Left lung (tissue), 10 donors: ENCODE measurements around the gene DNAH1. TPM values are rescaled to one million over a fixed set of nuclear protein-coding genes. Genes with fewer than 3 reads are reported as not detected.
A peak's percentile ranks its signal among the peaks of the same experiment; 100 is the strongest.
"Not testable (repeated sequence)": the region's sequence is repeated elsewhere in the genome, so short reads cannot be mapped to it uniquely, and the experiment has no call there.

Experiments
- ATAC-seq: fragments of 200-7000 bp; cut with Tn5 transposase; one replicate; pipeline ENCODE4 v1.9.1; 2020; ENCODE audit warnings: moderate library complexity
- DNase-seq, 4 donors: peaks; one replicate each; pipeline ENCODE4 v3.0.0-alpha.2; 2013 to 2020
- H3K27ac ChIP-seq, 2 donors: fragments of 200-600 bp; sonication (generic) in 1 of 2; one replicate each; pipeline versions ENCODE4 v1.5.0 to v1.8.0; 2020 to 2021
- H3K27me3 ChIP-seq, 2 donors: fragments of 200-600 bp; sonication (generic) in 1 of 2; one replicate each; pipeline versions ENCODE4 v1.5.0 to v1.8.0; 2020 to 2021
- H3K36me3 ChIP-seq, 2 donors: fragments of 200-600 bp; sonication (generic) in 1 of 2; one replicate each; pipeline versions ENCODE4 v1.5.0 to v1.8.0; 2020 to 2021
- H3K4me1 ChIP-seq, 2 donors: fragments of 200-600 bp; one replicate each; pipeline ENCODE4 v1.8.0; 2021
- H3K4me3 ChIP-seq, 2 donors: fragments of 200-600 bp; sonication (generic) in 1 of 2; one replicate each; pipeline versions ENCODE4 v1.5.0 to v1.8.0; 2020 to 2021; ENCODE audit warnings: mild to moderate bottlenecking in 1 of 2
- H3K9me3 ChIP-seq, 2 donors: fragments of 200-600 bp; sonication (generic) in 1 of 2; one replicate each; pipeline versions ENCODE4 v1.5.0 to v1.8.0; 2020 to 2021
- CTCF ChIP-seq, 2 donors: fragments of 200-600 bp; sonication (generic) in 1 of 2; IDR thresholded peaks; one replicate each; pipeline versions ENCODE4 v1.5.0 to v1.8.0; 2021; ENCODE audit warnings: antibody characterized with exemption in 2 of 2
- intact Hi-C, 2 donors: fragments of 100-400 bp; cut with DNase I; formaldehyde crosslinking; loops; one replicate each; pipeline versions ENCODE4 v1.11.2 to v1.14.2; 2022
- polyA plus RNA-seq, 6 donors: library from polyadenylated mRNA; unstranded; fragments of 120-200 nt; gene quantifications; one replicate each; pipeline ENCODE4 v1.2.1, GENCODE V29; 2013; ENCODE audit not compliant: insufficient read length in 6 of 6
- total RNA-seq, 2 donors: library from RNA; stranded (reverse); fragmentation: NEBNext Ultra II Directional; extraction: Animal tissue kit (Norgen Biotek cat#: 25700); gene quantifications; one replicate each; pipeline ENCODE4 v1.2.1, GENCODE V29; 2021
- donor health status: DM: no; HTN: yes; CAD: no.
- donor health status: DM: no; HTN: no; CAD: no.

The DNAH1 gene
- total and polyA plus RNA-seq, 8 donors: 6.5 to 14.0 (median 9.9) TPM

GRCh38 chr3:52272831-52273230 lies 43.3 kb upstream of the DNAH1 start:
- ATAC-seq: peak; percentile 12
- TF ChIP-seq CTCF (IDR thresholded peaks at IDR 0.05): no peak
- H3K36me3 ChIP-seq: peaks cover 0 to 55% of the 10 kb centered on the region in 2 donors
- intact Hi-C loops: no loop called here
- no peaks in the 10 kb centered on the region for H3K27me3 ChIP-seq
- peak in 1 of 4 donors; percentile 20 for DNase-seq
- H3K27ac ChIP-seq: peak overlapping the region in 1 of 2 donors; percentile 84
- peaks cover 55 to 95% of the 10 kb centered on the region in 2 donors for H3K4me1 ChIP-seq
- no peak overlapping the region for H3K4me3 ChIP-seq
- no peaks in the 10 kb centered on the region for H3K9me3 ChIP-seq

GRCh38 chr3:52274781-52275180 lies 41.3 kb upstream of the DNAH1 start:
- H3K9me3 ChIP-seq, H3K27me3 ChIP-seq, ATAC-seq, intact Hi-C loops: not testable (repeated sequence)
- Histone ChIP-seq H3K4me1 (peaks cover 45 to 86% of the 10 kb centered on the region in 2 donors), H3K4me3 (peak overlapping the region in 1 of 2 donors; percentile 83), H3K27ac (peak overlapping the region in 1 of 2 donors; percentile 15), H3K36me3 (peaks cover 0 to 37% of the 10 kb centered on the region in 2 donors)
- peak in 1 of 4 donors; percentile 20 for DNase-seq

- Histone ChIP-seq H3K27me3 (no peaks in the 10 kb centered on the region), H3K4me3 (peak overlapping the region; percentile 56 to 83), H3K9me3 (no peaks in the 10 kb centered on the region), H3K4me1 (peaks cover 22 to 76% of the 10 kb centered on the region in 2 donors), H3K36me3 (peaks cover 0 to 34% of the 10 kb centered on the region in 2 donors), H3K27ac (peak overlapping the region; percentile 95 to 96)
- peak in 3 of 4 donors; percentile 81 to 90 (median 86) for DNase-seq
- TF ChIP-seq CTCF (IDR thresholded peaks at IDR 0.05): no peak
- intact Hi-C loops: no loop called here
- ATAC-seq: peak; percentile 58
Measured at GRCh38 chr3:52277071-52277964, 38.8 kb upstream of the DNAH1 start.

GRCh38 chr3:52277972-52278509 lies 38.1 kb upstream of the DNAH1 start:
- Histone ChIP-seq H3K27me3 (no peaks in the 10 kb centered on the region), H3K4me1 (peaks cover 17 to 71% of the 10 kb centered on the region in 2 donors), H3K4me3 (peak overlapping the region; percentile 56 to 83), H3K36me3 (peaks cover 0 to 27% of the 10 kb centered on the region in 2 donors), H3K27ac (peak overlapping the region; percentile 95 to 96), H3K9me3 (no peaks in the 10 kb centered on the region)
- DNase-seq: peak in 2 of 4 donors; percentile 58 to 93
- ATAC-seq: peak; percentile 79
- intact Hi-C loops: no loop called here
- peak in 1 of 2 donors; percentile 27 for TF ChIP-seq CTCF (IDR thresholded peaks at IDR 0.05)

GRCh38 chr3:52278510-52279069 lies 37.5 kb upstream of the DNAH1 start, which contains the start of gene WDR82:
Gene WDR82 (minus strand): TSS chr3:52278649. CDS start chr3:52278361, 288 bp downstream.
- Histone ChIP-seq H3K9me3 (no peaks in the 10 kb centered on the region), H3K36me3 (peaks cover 0 to 21% of the 10 kb centered on the region in 2 donors), H3K27ac (peak within 1 kb of the TSS; percentile 95 to 96), H3K4me3 (peak within 1 kb of the TSS; percentile 56 to 83), H3K4me1 (peaks cover 17 to 65% of the 10 kb centered on the region in 2 donors), H3K27me3 (no peaks in the 10 kb centered on the region)
- ATAC-seq: peak; percentile 96
- peak; percentile 91 to 100 (median 98) for DNase-seq
- intact Hi-C loops: no loop called here
- peak in 1 of 2 donors; percentile 23 for TF ChIP-seq CTCF (IDR thresholded peaks at IDR 0.05)
